Uterus (tissue), 2 donors: Measurements from ENCODE around the gene CXCL1.

Experiments used
- POLR2A ChIP-seq, 2 donors: fragments of 450-650 bp; IDR thresholded peaks; one replicate each; pipeline ENCODE4 v1.6.1; 2016; ENCODE audit warnings: antibody characterized with exemption in 2 of 2, mild to moderate bottlenecking in 1 of 2, moderate library complexity in 1 of 2
- TF ChIP-seq, protein P1 (sequence below), 4 experiments: fragments of 200-600 bp in 2 of 4; fragments of 450-650 bp in 2 of 4; sonication (generic) in 2 of 4; IDR thresholded peaks; one replicate each; pipeline ENCODE4 v1.5.1; 2016 to 2019; ENCODE audit warnings: antibody characterized with exemption in 4 of 4, mild to moderate bottlenecking in 2 of 4, moderate library complexity in 1 of 4

DNA sequence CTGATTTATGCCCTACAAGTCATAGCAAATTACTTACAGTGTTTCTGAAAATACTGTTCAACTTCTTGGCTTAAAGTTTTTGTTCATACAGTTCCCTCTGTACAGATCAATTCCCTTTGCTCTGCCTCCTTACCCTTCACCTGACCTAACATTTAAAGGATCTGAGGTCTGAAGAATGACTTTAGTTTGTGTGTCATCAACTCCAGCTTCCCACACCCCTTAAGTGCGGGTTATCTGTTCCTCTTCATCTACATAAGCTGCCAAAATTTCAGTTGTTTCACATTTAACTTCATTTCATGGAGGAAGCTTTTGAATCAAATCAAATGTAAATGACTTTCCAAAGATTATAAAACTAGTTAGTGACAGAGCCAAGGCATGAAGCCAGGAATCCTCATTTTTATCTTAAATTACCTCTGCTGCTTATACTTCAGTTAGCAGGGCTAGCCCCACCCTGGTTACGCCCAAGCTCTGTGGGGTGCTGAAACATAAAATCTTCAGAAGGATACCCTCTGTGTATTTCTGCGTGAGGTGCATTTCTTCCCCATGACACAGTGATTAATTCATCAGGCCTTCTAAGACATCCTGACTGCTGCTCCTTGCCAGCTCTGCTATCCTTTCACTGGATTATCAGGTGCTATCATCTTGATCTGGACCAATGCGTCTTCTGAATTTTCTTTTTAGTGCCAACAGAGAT is 16.5 kb downstream of the CXCL1 start:
- TF ChIP-seq, protein P1, sequence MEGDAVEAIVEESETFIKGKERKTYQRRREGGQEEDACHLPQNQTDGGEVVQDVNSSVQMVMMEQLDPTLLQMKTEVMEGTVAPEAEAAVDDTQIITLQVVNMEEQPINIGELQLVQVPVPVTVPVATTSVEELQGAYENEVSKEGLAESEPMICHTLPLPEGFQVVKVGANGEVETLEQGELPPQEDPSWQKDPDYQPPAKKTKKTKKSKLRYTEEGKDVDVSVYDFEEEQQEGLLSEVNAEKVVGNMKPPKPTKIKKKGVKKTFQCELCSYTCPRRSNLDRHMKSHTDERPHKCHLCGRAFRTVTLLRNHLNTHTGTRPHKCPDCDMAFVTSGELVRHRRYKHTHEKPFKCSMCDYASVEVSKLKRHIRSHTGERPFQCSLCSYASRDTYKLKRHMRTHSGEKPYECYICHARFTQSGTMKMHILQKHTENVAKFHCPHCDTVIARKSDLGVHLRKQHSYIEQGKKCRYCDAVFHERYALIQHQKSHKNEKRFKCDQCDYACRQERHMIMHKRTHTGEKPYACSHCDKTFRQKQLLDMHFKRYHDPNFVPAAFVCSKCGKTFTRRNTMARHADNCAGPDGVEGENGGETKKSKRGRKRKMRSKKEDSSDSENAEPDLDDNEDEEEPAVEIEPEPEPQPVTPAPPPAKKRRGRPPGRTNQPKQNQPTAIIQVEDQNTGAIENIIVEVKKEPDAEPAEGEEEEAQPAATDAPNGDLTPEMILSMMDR (IDR thresholded peaks at IDR 0.05): no peak
- TF ChIP-seq POLR2A (IDR thresholded peaks at IDR 0.05): no peak
